Liver (tissue), 3 donors: ENCODE results near the gene OR9G1.

Source experiments
- GABPA ChIP-seq, 2 donors: IDR thresholded peaks in 1 of 2; conservative IDR thresholded peaks in 1 of 2; 2 replicates each; pipeline ENCODE4 v1.6.1; 2016; ENCODE audit warnings: antibody characterized with exemption in 2 of 2, mild to moderate bottlenecking in 1 of 2, moderate library complexity in 1 of 2
- JUND ChIP-seq, 2 donors: IDR thresholded peaks; 2 replicates each; pipeline ENCODE4 v1.6.1; 2016; ENCODE audit warnings: antibody characterized with exemption in 2 of 2
- NR2F2 ChIP-seq: IDR thresholded peaks from 2 replicates; pipeline ENCODE4 v1.6.1; 2016; ENCODE audit warnings: antibody characterized with exemption
- RAD21 ChIP-seq, 2 donors: IDR thresholded peaks; 2 replicates each; pipeline ENCODE4 v1.6.1; 2016; ENCODE audit warnings: antibody characterized with exemption in 2 of 2, mild to moderate bottlenecking in 2 of 2
- SP1 ChIP-seq: IDR thresholded peaks from 2 replicates; pipeline ENCODE4 v1.6.1; 2018; ENCODE audit warnings: antibody characterized with exemption, mild to moderate bottlenecking
- TAF1 ChIP-seq: conservative IDR thresholded peaks from 2 replicates; pipeline ENCODE4 v1.6.1; 2016; ENCODE audit warnings: antibody characterized with exemption, mild to moderate bottlenecking
- TF ChIP-seq, protein P1 (sequence below): fragments of 150-350 bp; IDR thresholded peaks from 2 replicates; pipeline ENCODE4 v1.5.1; 2017; ENCODE audit warnings: improper control_type of control experiment, low read depth, low read length; ENCODE audit not compliant: missing input control
- TF ChIP-seq, protein P2 (sequence below): IDR thresholded peaks from 2 replicates; pipeline ENCODE4 v1.6.1; 2016; ENCODE audit warnings: antibody characterized with exemption, mild to moderate bottlenecking
- TF ChIP-seq, protein P3 (sequence below): IDR thresholded peaks from 2 replicates; pipeline ENCODE4 v1.6.1; 2016; ENCODE audit warnings: antibody characterized with exemption
- TF ChIP-seq, protein P4 (sequence below): IDR thresholded peaks from 2 replicates; pipeline ENCODE4 v1.6.1; 2016; ENCODE audit warnings: antibody characterized with exemption
- donor health status: healthy.
- donor health status: healthy.

DNA sequence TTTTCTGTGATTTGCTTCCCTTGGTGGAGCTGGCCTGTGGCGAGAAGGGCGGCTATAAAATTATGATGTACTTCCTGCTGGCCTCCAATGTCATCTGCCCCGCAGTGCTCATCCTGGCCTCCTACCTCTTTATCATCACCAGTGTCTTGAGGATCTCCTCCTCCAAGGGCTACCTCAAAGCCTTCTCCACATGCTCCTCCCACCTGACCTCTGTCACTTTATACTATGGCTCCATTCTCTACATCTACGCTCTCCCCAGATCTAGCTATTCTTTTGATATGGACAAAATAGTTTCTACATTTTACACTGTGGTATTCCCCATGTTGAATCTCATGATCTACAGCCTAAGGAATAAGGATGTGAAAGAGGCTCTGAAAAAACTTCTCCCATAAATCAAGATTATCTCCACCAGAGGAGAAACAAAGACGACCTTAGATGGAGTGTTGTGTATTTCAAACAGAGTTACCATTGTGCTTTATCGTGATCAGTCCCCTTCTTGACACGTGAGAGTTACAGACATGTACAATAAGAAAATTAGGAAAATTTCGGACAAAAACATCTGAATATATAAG lies 2.1 kb downstream of the OR9G1 start:
- TF ChIP-seq, protein P1, sequence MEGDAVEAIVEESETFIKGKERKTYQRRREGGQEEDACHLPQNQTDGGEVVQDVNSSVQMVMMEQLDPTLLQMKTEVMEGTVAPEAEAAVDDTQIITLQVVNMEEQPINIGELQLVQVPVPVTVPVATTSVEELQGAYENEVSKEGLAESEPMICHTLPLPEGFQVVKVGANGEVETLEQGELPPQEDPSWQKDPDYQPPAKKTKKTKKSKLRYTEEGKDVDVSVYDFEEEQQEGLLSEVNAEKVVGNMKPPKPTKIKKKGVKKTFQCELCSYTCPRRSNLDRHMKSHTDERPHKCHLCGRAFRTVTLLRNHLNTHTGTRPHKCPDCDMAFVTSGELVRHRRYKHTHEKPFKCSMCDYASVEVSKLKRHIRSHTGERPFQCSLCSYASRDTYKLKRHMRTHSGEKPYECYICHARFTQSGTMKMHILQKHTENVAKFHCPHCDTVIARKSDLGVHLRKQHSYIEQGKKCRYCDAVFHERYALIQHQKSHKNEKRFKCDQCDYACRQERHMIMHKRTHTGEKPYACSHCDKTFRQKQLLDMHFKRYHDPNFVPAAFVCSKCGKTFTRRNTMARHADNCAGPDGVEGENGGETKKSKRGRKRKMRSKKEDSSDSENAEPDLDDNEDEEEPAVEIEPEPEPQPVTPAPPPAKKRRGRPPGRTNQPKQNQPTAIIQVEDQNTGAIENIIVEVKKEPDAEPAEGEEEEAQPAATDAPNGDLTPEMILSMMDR = no peak
- TF ChIP-seq RAD21 (IDR thresholded peaks at IDR 0.05) = no peak
- TF ChIP-seq JUND (IDR thresholded peaks at IDR 0.05) = no peak
- TF ChIP-seq, protein P2, sequence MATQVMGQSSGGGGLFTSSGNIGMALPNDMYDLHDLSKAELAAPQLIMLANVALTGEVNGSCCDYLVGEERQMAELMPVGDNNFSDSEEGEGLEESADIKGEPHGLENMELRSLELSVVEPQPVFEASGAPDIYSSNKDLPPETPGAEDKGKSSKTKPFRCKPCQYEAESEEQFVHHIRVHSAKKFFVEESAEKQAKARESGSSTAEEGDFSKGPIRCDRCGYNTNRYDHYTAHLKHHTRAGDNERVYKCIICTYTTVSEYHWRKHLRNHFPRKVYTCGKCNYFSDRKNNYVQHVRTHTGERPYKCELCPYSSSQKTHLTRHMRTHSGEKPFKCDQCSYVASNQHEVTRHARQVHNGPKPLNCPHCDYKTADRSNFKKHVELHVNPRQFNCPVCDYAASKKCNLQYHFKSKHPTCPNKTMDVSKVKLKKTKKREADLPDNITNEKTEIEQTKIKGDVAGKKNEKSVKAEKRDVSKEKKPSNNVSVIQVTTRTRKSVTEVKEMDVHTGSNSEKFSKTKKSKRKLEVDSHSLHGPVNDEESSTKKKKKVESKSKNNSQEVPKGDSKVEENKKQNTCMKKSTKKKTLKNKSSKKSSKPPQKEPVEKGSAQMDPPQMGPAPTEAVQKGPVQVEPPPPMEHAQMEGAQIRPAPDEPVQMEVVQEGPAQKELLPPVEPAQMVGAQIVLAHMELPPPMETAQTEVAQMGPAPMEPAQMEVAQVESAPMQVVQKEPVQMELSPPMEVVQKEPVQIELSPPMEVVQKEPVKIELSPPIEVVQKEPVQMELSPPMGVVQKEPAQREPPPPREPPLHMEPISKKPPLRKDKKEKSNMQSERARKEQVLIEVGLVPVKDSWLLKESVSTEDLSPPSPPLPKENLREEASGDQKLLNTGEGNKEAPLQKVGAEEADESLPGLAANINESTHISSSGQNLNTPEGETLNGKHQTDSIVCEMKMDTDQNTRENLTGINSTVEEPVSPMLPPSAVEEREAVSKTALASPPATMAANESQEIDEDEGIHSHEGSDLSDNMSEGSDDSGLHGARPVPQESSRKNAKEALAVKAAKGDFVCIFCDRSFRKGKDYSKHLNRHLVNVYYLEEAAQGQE = no peak
- no peak for TF ChIP-seq SP1
- TF ChIP-seq, protein P3, sequence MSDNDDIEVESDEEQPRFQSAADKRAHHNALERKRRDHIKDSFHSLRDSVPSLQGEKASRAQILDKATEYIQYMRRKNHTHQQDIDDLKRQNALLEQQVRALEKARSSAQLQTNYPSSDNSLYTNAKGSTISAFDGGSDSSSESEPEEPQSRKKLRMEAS = no peak
- TF ChIP-seq GABPA (IDR thresholded peaks at IDR 0.05 in 1 of 2, conservative IDR thresholded peaks at IDR 0.05 in 1 of 2) = no peak
- TF ChIP-seq, protein P4, sequence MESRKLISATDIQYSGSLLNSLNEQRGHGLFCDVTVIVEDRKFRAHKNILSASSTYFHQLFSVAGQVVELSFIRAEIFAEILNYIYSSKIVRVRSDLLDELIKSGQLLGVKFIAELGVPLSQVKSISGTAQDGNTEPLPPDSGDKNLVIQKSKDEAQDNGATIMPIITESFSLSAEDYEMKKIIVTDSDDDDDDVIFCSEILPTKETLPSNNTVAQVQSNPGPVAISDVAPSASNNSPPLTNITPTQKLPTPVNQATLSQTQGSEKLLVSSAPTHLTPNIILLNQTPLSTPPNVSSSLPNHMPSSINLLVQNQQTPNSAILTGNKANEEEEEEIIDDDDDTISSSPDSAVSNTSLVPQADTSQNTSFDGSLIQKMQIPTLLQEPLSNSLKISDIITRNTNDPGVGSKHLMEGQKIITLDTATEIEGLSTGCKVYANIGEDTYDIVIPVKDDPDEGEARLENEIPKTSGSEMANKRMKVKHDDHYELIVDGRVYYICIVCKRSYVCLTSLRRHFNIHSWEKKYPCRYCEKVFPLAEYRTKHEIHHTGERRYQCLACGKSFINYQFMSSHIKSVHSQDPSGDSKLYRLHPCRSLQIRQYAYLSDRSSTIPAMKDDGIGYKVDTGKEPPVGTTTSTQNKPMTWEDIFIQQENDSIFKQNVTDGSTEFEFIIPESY = no peak
- no peak for TF ChIP-seq TAF1
- no peak for TF ChIP-seq NR2F2
